ENCODE measurements around the gene RNASEH2C.

GRCh38 chr11:65767406-65767805 lies 46.8 kb upstream of the RNASEH2C start:
- TF ChIP-seq EP300 (IDR thresholded peaks at IDR 0.05; ENCODE audit: low read depth in 2 of 2, low read length in 2 of 2) = no peak
- TF ChIP-seq EP300 (CRISPR knock-in tag; IDR thresholded peaks at IDR 0.05; ENCODE audit: borderline replicate concordance) = no peak
- no peak for TF ChIP-seq ZNF468 (CRISPR knock-in tag; IDR thresholded peaks at IDR 0.05)
- no peak for TF ChIP-seq ZNF629 (CRISPR knock-in tag; conservative IDR thresholded peaks at IDR 0.05)
- TF ChIP-seq SP1 (IDR thresholded peaks at IDR 0.05) = no peak
- TF ChIP-seq SP1 (CRISPR knock-in tag; IDR thresholded peaks at IDR 0.05) = no peak
- no peak for TF ChIP-seq PBX3 (CRISPR knock-in tag; IDR thresholded peaks at IDR 0.05; ENCODE audit: borderline replicate concordance)
- no peak for TF ChIP-seq MAZ (IDR thresholded peaks at IDR 0.05; ENCODE audit: borderline replicate concordance, low read depth, low read length)
- TF ChIP-seq MAZ (CRISPR knock-in tag; IDR thresholded peaks at IDR 0.05; ENCODE audit: low read depth) = no peak
- TF ChIP-seq DPF2 (CRISPR knock-in tag; IDR thresholded peaks at IDR 0.05; ENCODE audit: borderline replicate concordance, low read depth) = no peak
